GM21528 (cell line): Measurements from ENCODE around the gene PRKCH.

Experiments used
- ATAC-seq: cut with Tn5 transposase; IDR thresholded peaks from one replicate; pipeline ENCODE4 v1.9.1; 2021; ENCODE audit warnings: mild to moderate bottlenecking, moderate library complexity; ENCODE audit not compliant: unreplicated experiment, low FRiP score

Gene PRKCH

GRCh38 chr14:61573321-61573720, 251.9 kb downstream of the PRKCH start:
- no peak for ATAC-seq

GRCh38 chr14:61573748-61574513, 252.6 kb downstream of the PRKCH start:
- ATAC-seq: no peak

DNA sequence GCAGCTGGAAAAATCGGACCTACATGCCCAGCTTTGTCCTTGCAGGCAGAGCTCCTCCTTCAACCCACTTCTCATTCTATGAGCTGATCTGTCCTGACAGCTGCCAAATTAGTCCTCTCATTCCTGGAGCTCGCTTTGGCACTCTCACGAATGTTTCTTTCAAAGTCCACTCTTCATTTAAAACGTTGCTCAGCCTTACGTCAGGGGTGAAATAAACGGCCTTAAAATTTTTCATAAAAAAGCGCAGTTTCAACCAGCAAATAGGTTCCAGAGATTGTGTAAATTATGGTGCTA, 253.1 kb downstream of the PRKCH start:
- no peak for ATAC-seq

DNA sequence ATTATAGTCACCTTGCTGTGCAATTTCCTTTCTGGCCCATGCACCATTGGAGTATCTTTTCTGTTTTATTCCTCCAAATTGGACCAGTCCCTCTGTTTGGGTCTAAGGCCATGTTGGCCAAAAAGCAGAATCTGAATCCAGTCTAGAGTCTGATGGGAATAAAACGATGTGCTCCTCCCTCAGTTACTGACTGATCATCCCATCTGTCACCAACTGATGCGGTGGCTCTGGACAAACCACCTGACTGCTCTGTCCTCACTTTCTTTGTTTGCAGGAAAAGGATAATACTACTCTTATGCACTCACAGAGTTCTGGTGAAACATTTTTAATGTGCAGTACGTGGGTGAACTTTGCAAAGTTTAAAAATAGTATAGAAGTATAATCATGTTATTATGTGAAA, 253.7 kb downstream of the PRKCH start:
- no peak for ATAC-seq

GRCh38 chr14:61575551-61576150, 254.3 kb downstream of the PRKCH start:
- no peak for ATAC-seq

- no peak for ATAC-seq
These were observed 256.1 kb downstream of the PRKCH start for GRCh38 chr14:61577506-61577931.

GRCh38 chr14:61578745-61579144, 257.4 kb downstream of the PRKCH start:
- no peak for ATAC-seq

- ATAC-seq: no peak
These were observed 260.0 kb downstream of the PRKCH start for GRCh38 chr14:61581340-61581739.

GRCh38 chr14:61581955-61582615, 260.7 kb downstream of the PRKCH start:
- ATAC-seq: no peak

DNA sequence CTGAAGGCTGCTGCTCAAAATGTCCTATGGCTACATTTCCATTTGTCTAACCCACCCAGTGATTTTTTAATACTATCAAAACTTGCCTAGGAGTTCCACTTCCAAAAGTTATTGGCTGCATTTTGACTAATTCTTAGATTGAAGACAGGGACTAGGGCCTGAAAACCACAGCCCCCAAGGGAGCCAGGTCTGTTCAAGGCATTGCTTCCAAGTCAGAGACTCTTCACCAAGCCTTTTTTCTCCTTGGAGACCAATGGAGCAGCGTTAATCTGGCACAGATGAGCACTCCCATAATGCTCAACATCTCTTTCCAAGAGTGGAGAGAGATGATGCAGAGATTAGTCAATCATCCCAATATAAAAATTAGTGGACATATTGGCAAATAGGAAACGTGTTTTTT, 261.4 kb downstream of the PRKCH start:
- no peak for ATAC-seq

GRCh38 chr14:61584331-61584741, 263.0 kb downstream of the PRKCH start:
- no peak for ATAC-seq

GRCh38 chr14:61585598-61586543, 264.5 kb downstream of the PRKCH start:
- ATAC-seq: no peak

DNA sequence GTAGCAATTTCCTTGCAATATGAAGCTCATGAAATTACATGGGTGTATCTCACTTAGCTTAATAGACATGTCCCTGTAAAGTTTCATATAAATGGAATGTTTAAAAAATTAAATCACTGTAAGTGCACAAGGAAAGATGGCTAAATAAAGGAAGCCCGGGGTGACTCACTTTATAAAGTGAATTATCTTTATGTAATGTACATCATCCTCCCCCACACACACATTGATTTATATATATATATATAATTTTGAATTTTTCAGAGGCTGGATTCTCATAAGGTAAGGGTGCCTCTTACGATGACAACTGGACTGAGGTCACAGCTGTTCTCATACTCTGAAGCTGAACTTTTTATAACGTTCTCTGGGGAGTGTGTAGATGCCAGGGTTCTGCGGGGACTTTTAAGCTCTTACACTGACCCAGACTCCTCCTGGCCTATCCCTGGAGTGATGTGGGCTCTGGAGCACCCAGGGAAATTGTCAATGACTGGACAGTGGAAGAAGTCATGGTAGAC, 265.2 kb downstream of the PRKCH start:
- ATAC-seq: no peak

GRCh38 chr14:61587081-61587713, 265.8 kb downstream of the PRKCH start:
- no peak for ATAC-seq

DNA sequence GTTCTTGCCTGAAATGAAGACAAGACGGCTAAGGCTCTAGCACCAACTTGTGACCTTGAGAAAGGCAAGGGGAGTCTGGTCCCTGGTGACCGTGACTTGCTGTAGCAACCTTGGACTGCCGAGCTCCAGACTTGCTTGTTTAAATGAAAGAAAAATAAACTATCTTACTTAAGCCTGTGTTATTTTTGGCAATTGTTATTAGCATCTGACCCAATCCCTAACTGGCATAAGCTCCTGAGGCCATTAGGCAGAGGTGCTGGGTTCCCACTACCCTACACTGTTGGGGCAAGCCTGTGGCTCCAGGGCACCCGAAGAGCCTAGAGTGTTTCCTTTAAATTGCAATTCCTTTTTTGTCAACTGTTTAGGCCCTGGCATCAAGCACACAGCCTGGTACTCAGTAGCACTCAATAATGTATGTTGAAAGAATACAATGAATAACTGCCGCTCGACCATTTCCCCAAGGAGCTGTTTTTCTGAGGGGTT, 267.1 kb downstream of the PRKCH start:
- ATAC-seq: no peak

GRCh38 chr14:61589691-61590581, 268.6 kb downstream of the PRKCH start:
- no peak for ATAC-seq

DNA sequence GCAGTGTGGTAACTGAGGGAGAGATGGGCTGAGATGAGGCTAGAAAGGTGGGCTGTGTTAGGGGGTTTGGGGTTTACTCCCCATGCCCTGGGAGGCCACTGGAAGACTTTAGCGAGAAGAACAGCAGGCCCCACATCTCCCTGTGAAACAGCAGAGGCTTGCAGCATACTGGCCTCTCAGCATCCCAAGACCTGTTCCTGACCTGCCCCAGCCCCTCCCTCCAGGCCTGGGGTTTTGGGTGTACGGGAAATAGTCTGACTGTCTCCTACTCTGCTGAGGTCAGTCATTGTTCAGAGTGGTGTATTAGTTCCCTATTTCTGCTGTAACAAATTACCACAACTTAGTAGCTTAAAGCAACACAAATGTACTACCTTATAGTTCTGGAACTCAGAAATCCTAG, 270.5 kb downstream of the PRKCH start:
- no peak for ATAC-seq

GRCh38 chr14:61593330-61593729, 272.0 kb downstream of the PRKCH start:
- ATAC-seq: no peak

GRCh38 chr14:61596990-61597389, 275.6 kb downstream of the PRKCH start:
- ATAC-seq: no peak
